HCT116 (cell line): Measurements from ENCODE around the gene SLC51A. TPM values are rescaled to one million over a fixed set of nuclear protein-coding genes. Genes with fewer than 3 reads are reported as not detected.

Source experiments
- ATAC-seq: fragments of 200-7000 bp; cut with Tn5 transposase; 2 replicates; pipeline ENCODE4 v1.9.1; 2020; ENCODE audit warnings: mild to moderate bottlenecking, moderate library complexity
- BruUV-seq: library from RNA; stranded (reverse); fragments of 400-500 nt; replicated peaks from 2 replicates; lab custom pipeline; 2021; lab: Mats Ljungman, UMichigan
- CTCF ChIA-PET: fragments of 300-600 bp; sonication (Branson Sonifier 250); formaldehyde crosslinking; loops from one replicate; lab custom pipeline; 2021; ENCODE audit warnings: antibody characterized with exemption; lab: Charles Lee
- POLR2A ChIA-PET: fragments of 300-600, 350-600 bp; sonication (Branson Sonifier 250); formaldehyde crosslinking; loops from one replicate; lab custom pipeline; 2021; ENCODE audit warnings: antibody characterized with exemption; lab: Charles Lee
- RAD21 ChIA-PET, 2 experiments: fragments of 300-600 bp; sonication (Branson Sonifier 250); formaldehyde crosslinking; loops; one replicate each; lab custom pipeline; 2023; ENCODE audit warnings: low total read pairs in 2 of 2; ENCODE audit not compliant: uncharacterized antibody in 2 of 2, unreplicated experiment in 2 of 2, low non-redundant PET in 1 of 2; lab: Charles Lee
- DNase-seq: peaks from one replicate; pipeline ENCODE4 v3.0.0-alpha.2; 2010; ENCODE audit warnings: low read depth, low spot score
- H2AFZ ChIP-seq: fragments of 200-600 bp; shearing (Covaris generic), sonication (generic); 2 replicates; pipeline ENCODE4 v1.6.1; 2017; ENCODE audit warnings: low read depth, mixed run types, mixed read lengths, antibody characterized with exemption, low read length; ENCODE audit not compliant: poor library complexity, severe bottlenecking
- H3K27ac ChIP-seq: 2 replicates; pipeline ENCODE4 v1.5.1; 2012; ENCODE audit warnings: low read depth, low read length
- H3K27me3 ChIP-seq: fragments of 200-600 bp; sonication (generic); 2 replicates; pipeline ENCODE4 v1.6.1; 2016; ENCODE audit warnings: mixed run types, low read length, mixed read lengths; ENCODE audit not compliant: insufficient read depth
- H3K36me3 ChIP-seq, 2 experiments: fragments of 200-500 bp in 1 of 2; fragments of 200-600 bp in 1 of 2; sonication (Bioruptor generic) in 1 of 2; sonication (generic) in 1 of 2; 2 replicates each; pipeline versions ENCODE4 v1.5.1 to v1.6.1; 2014 to 2016; ENCODE audit warnings: low read length in 2 of 2, inconsistent platforms in 1 of 2, mixed read lengths in 1 of 2, mixed run types in 1 of 2; ENCODE audit not compliant: insufficient read depth in 2 of 2, control insufficient read depth in 1 of 2
- H3K4me1 ChIP-seq, 2 experiments: fragments of 200-600 bp in 1 of 2; sonication (generic) in 1 of 2; 2 replicates each; pipeline versions ENCODE4 v1.5.1 to v1.6.1; 2012 to 2017; ENCODE audit warnings: low read length in 2 of 2, inconsistent platforms in 1 of 2, mild to moderate bottlenecking in 1 of 2, mixed read lengths in 1 of 2, mixed run types in 1 of 2, moderate library complexity in 1 of 2; ENCODE audit not compliant: insufficient read depth in 2 of 2, control insufficient read depth in 1 of 2
- H3K4me2 ChIP-seq: fragments of 200-600 bp; sonication (generic); 2 replicates; pipeline ENCODE4 v1.6.1; 2017; ENCODE audit warnings: mixed run types, low read length, mixed read lengths
- H3K4me3 ChIP-seq, 2 experiments: fragments of 200-600 bp in 1 of 2; sonication (generic) in 1 of 2; replicated peaks in 1 of 2; 2 replicates each; pipeline ENCODE4 v1.5.1; 2011 to 2016; ENCODE audit warnings: low read length in 2 of 2, control low read depth in 1 of 2, low read depth in 1 of 2, mild to moderate bottlenecking in 1 of 2, mixed read lengths in 1 of 2, mixed run types in 1 of 2
- H3K79me2 ChIP-seq: fragments of 200-600 bp; sonication (generic); 2 replicates; pipeline ENCODE4 v1.6.1; 2017; ENCODE audit warnings: mild to moderate bottlenecking, mixed run types, low read length, moderate library complexity, mixed read lengths; ENCODE audit not compliant: insufficient read depth
- H3K9ac ChIP-seq: fragments of 200-600 bp; sonication (generic); 2 replicates; pipeline ENCODE4 v1.6.1; 2016; ENCODE audit warnings: low read length, mixed read lengths
- H3K9me2 ChIP-seq: fragments of 200-600 bp; sonication (generic), shearing (Covaris generic); 2 replicates; pipeline ENCODE4 v1.6.1; 2017; ENCODE audit warnings: mixed run types, mild to moderate bottlenecking, moderate library complexity; ENCODE audit not compliant: insufficient read depth
- H3K9me3 ChIP-seq, 2 experiments: fragments of 200-500 bp in 1 of 2; fragments of 200-600 bp in 1 of 2; sonication (Bioruptor generic) in 1 of 2; sonication (generic) in 1 of 2; 2 replicates each; pipeline ENCODE4 v1.6.1; 2014 to 2017; ENCODE audit warnings: low read length in 2 of 2, mixed read lengths in 2 of 2, inconsistent platforms in 1 of 2, low read depth in 1 of 2, mild to moderate bottlenecking in 1 of 2, mixed run types in 1 of 2, moderate library complexity in 1 of 2; ENCODE audit not compliant: control insufficient read depth in 1 of 2, insufficient read depth in 1 of 2
- H4K20me1 ChIP-seq: fragments of 200-600 bp; sonication (generic), shearing (Covaris generic); 2 replicates; pipeline ENCODE4 v1.6.1; 2017; ENCODE audit warnings: mixed run types, mild to moderate bottlenecking, moderate library complexity; ENCODE audit not compliant: insufficient read depth
- CEBPB ChIP-seq: IDR thresholded peaks from 2 replicates; pipeline ENCODE4 v1.6.1; 2012; ENCODE audit warnings: low read depth
- ELF1 ChIP-seq: IDR thresholded peaks from 2 replicates; pipeline ENCODE4 v1.6.1; 2012; ENCODE audit warnings: low read depth, borderline replicate concordance
- EZH2 ChIP-seq: fragments of 200-600 bp; sonication (generic); IDR thresholded peaks from 2 replicates; pipeline ENCODE4 v1.6.1; 2017; ENCODE audit warnings: antibody characterized with exemption, mixed run types
- FOSL1 ChIP-seq: IDR thresholded peaks from 2 replicates; pipeline ENCODE4 v1.6.1; 2012; ENCODE audit warnings: low read depth
- POLR2A ChIP-seq: IDR thresholded peaks from 2 replicates; pipeline ENCODE4 v1.7.0; 2011; ENCODE audit warnings: borderline replicate concordance; ENCODE audit not compliant: insufficient read depth, insufficient read length; ENCODE audit errors: extremely low read depth
- SRF ChIP-seq: IDR thresholded peaks from 2 replicates; pipeline ENCODE4 v1.6.1; 2012; ENCODE audit warnings: low read depth
- ZFX ChIP-seq: fragments of 450-650 bp; IDR thresholded peaks from 2 replicates; pipeline ENCODE4 v1.6.1; 2017
- ZNF274 ChIP-seq: fragments of 200-500 bp; sonication (Bioruptor generic); IDR thresholded peaks from 2 replicates; pipeline ENCODE4 v1.6.1; 2014; ENCODE audit warnings: mild to moderate bottlenecking, low read depth, low read length, inconsistent platforms
- intact Hi-C: fragments of 100-400 bp; cut with micrococcal nuclease; formaldehyde crosslinking; loops from 2 replicates; pipeline ENCODE4 v1.10.0; 2022
- total RNA-seq: library from RNA; stranded (reverse); gene quantifications from one replicate; pipeline ENCODE4 v1.2.1, GENCODE V29; 2021; ENCODE audit not compliant: unreplicated experiment
- TF ChIP-seq, protein P1 (sequence below), 3 experiments: fragments of 200-600 bp in 1 of 3; sonication (generic) in 1 of 3; IDR thresholded peaks in 2 of 3; conservative IDR thresholded peaks in 1 of 3; 2 replicates each; pipeline ENCODE4 v1.5.1; 2012 to 2017; ENCODE audit warnings: low read depth in 2 of 3, low read length in 2 of 3, antibody characterized with exemption in 1 of 3, borderline replicate concordance in 1 of 3, control low read depth in 1 of 3, mild to moderate bottlenecking in 1 of 3, mixed read lengths in 1 of 3, mixed run types in 1 of 3, moderate library complexity in 1 of 3; ENCODE audit not compliant: insufficient read depth in 1 of 3
- TF ChIP-seq, protein P2 (sequence below): IDR thresholded peaks from 2 replicates; pipeline ENCODE4 v1.6.1; 2011; ENCODE audit warnings: mild to moderate bottlenecking, low read length, moderate library complexity; ENCODE audit not compliant: insufficient replicate concordance; ENCODE audit errors: extremely low read depth

The SLC51A gene
- total RNA-seq, 1 experiment from 2014 or later: not detected

DNA sequence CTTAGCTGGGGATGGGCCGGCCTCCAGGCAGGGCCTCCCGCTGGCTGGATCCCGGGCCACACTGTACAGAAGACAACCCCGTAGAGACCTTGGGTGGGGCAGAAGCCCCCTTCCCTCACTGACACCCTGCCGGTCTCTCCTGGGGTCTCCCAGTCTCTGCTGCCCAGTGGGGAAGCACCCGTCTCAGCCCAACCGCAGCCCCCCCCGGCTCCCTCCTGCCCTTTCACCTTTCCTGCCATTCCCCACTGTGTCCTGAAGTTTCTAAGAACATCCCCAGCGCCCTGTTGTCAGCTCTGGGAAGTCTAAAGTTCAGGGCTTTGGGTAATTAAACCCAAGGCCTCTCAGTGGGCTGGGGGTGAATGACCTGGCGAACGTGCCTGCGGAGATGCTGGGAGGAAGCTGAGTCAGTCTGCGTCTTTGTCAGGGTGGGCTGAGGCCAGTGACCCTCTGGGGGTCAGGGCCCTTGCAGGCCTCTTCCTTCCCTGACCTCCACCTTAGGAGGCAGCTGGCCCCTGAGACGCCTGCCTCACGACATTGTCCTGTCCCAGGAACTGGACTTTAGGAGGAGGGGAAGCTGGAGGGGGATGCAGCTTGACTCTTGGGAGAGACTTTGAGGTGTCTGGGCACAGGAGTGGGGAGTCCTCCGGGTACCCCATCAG is 1.4 kb upstream of the SLC51A start:
- H3K9me2 ChIP-seq: no peaks in the 10 kb centered on the region
- BruUV-seq: no TSS peak
- H3K36me3 ChIP-seq: no peaks in the 10 kb centered on the region
- H3K4me3 ChIP-seq: no peak overlapping the region
- H4K20me1 ChIP-seq: no peaks in the 10 kb centered on the region
- ChIA-PET CTCF (no interaction called here), POLR2A (no interaction called here), RAD21 (no interaction called here)
- no peak overlapping the region for H3K9ac ChIP-seq
- no peak overlapping the region for H2AFZ ChIP-seq
- no peak overlapping the region for H3K27ac ChIP-seq
- no peak for DNase-seq
- intact Hi-C loops: no loop called here
- no peaks in the 10 kb centered on the region for H3K27me3 ChIP-seq
- TF ChIP-seq, protein P1, sequence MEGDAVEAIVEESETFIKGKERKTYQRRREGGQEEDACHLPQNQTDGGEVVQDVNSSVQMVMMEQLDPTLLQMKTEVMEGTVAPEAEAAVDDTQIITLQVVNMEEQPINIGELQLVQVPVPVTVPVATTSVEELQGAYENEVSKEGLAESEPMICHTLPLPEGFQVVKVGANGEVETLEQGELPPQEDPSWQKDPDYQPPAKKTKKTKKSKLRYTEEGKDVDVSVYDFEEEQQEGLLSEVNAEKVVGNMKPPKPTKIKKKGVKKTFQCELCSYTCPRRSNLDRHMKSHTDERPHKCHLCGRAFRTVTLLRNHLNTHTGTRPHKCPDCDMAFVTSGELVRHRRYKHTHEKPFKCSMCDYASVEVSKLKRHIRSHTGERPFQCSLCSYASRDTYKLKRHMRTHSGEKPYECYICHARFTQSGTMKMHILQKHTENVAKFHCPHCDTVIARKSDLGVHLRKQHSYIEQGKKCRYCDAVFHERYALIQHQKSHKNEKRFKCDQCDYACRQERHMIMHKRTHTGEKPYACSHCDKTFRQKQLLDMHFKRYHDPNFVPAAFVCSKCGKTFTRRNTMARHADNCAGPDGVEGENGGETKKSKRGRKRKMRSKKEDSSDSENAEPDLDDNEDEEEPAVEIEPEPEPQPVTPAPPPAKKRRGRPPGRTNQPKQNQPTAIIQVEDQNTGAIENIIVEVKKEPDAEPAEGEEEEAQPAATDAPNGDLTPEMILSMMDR (IDR thresholded peaks at IDR 0.05 in 2 of 3, conservative IDR thresholded peaks at IDR 0.05 in 1 of 3; ENCODE audit: borderline replicate concordance in 1 of 3, insufficient read depth in 1 of 3, low read depth in 2 of 3, low read length in 2 of 3): no peak
- TF ChIP-seq ZNF274 (no peak), CEBPB (no peak), ZFX (no peak), FOSL1 (no peak), SRF (no peak), POLR2A (no peak), ELF1 (no peak), EZH2 (no peak)
- TF ChIP-seq, protein P2, sequence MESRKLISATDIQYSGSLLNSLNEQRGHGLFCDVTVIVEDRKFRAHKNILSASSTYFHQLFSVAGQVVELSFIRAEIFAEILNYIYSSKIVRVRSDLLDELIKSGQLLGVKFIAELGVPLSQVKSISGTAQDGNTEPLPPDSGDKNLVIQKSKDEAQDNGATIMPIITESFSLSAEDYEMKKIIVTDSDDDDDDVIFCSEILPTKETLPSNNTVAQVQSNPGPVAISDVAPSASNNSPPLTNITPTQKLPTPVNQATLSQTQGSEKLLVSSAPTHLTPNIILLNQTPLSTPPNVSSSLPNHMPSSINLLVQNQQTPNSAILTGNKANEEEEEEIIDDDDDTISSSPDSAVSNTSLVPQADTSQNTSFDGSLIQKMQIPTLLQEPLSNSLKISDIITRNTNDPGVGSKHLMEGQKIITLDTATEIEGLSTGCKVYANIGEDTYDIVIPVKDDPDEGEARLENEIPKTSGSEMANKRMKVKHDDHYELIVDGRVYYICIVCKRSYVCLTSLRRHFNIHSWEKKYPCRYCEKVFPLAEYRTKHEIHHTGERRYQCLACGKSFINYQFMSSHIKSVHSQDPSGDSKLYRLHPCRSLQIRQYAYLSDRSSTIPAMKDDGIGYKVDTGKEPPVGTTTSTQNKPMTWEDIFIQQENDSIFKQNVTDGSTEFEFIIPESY: no peak
- no peaks in the 10 kb centered on the region for H3K4me1 ChIP-seq
- no peaks in the 10 kb centered on the region for H3K9me3 ChIP-seq
- no peak; the same call in 1 of the 2 replicates for ATAC-seq
- no peak overlapping the region for H3K4me2 ChIP-seq
- no peaks in the 10 kb centered on the region for H3K79me2 ChIP-seq
